ENCODE measurements around the gene TBC1D2. TPM values are rescaled to one million over a fixed set of nuclear protein-coding genes. Genes with fewer than 3 reads are reported as not detected.

Gene TBC1D2
- total and polyA plus RNA-seq, 2 of the 13 experiments (the other 11 are each of a cell fraction or from before 2014, with no cell fraction given): 2.0 to 2.8 TPM

GRCh38 chr9:98176391-98177259 lies 78.8 kb downstream of the TBC1D2 start (continued):
- TF ChIP-seq ZNF609 (CRISPR knock-in tag; IDR thresholded peaks at IDR 0.05; ENCODE audit: borderline replicate concordance): no peak
- TF ChIP-seq DZIP1 (CRISPR knock-in tag; IDR thresholded peaks at IDR 0.05): no peak
- no peak for TF ChIP-seq NFKBIZ (CRISPR knock-in tag; IDR thresholded peaks at IDR 0.05)
- no peak for TF ChIP-seq CBX2 (IDR thresholded peaks at IDR 0.05; ENCODE audit: low read depth, low read length)
- TF ChIP-seq CBX2 (CRISPR knock-in tag; IDR thresholded peaks at IDR 0.05; ENCODE audit: low read depth): no peak
- no peak for TF ChIP-seq ZIK1 (CRISPR knock-in tag; IDR thresholded peaks at IDR 0.05; ENCODE audit: borderline replicate concordance, low read depth)
- TF ChIP-seq ASH2L (IDR thresholded peaks at IDR 0.05; ENCODE audit: insufficient read length, low read depth, low read length): no peak
- no peak for TF ChIP-seq BCL6 (CRISPR knock-in tag; IDR thresholded peaks at IDR 0.05)

Measured in HepG2 (cell line).